Activated naive CD8-positive, alpha-beta T cell treated with anti-CD3 and anti-CD28 coated beads, Interleukin-2, amount 10 ng/mL, durations not matched to agents 7 days and 5 days (primary cell): Measurements from ENCODE around the gene DIAPH3. TPM values are rescaled to one million over a fixed set of nuclear protein-coding genes. Genes with fewer than 3 reads are reported as not detected.

ENCODE experiments used
- ATAC-seq: fragments of 150-1000 bp; cut with Tn5 transposase; one replicate; pipeline ENCODE4 v1.10.0; 2021; ENCODE audit warnings: low read depth, moderate library complexity
- POLR2A ChIA-PET: fragments of 350-600 bp; sonication (Branson Sonifier 250); formaldehyde crosslinking; loops from one replicate; lab custom pipeline; 2021; ENCODE audit warnings: antibody characterized with exemption; lab: Charles Lee
- DNase-seq: peaks from one replicate; pipeline ENCODE4 v3.0.0; 2021
- H3K27ac Mint-ChIP-seq: one replicate; pipeline ENCODE4 v1.8.0; 2022; ENCODE audit warnings: mild to moderate bottlenecking, mixed read lengths
- H3K27me3 Mint-ChIP-seq: one replicate; pipeline ENCODE4 v1.8.0; 2022; ENCODE audit warnings: mild to moderate bottlenecking, moderate library complexity, mixed read lengths
- H3K36me3 Mint-ChIP-seq: one replicate; pipeline ENCODE4 v1.8.0; 2021; ENCODE audit warnings: mild to moderate bottlenecking, mixed read lengths
- H3K4me1 Mint-ChIP-seq: one replicate; pipeline ENCODE4 v1.8.0; 2021; ENCODE audit warnings: mixed read lengths
- H3K4me3 Mint-ChIP-seq: one replicate; pipeline ENCODE4 v1.8.0; 2022; ENCODE audit warnings: mild to moderate bottlenecking, moderate library complexity, mixed read lengths
- H3K9me3 Mint-ChIP-seq: one replicate; pipeline ENCODE4 v1.8.0; 2021; ENCODE audit warnings: mixed read lengths
- total RNA-seq, 2 experiments: library from RNA; stranded (reverse); gene quantifications; one replicate each; pipeline ENCODE4 v1.2.3, GENCODE V29; 2021

Gene DIAPH3
- total RNA-seq, 2 experiments from 2014 or later: 16.2 to 18.3 TPM

- Mint-ChIP-seq H3K4me3 (no peak overlapping the region), H3K9me3 (no peaks in the 10 kb centered on the region), H3K36me3 (peaks cover 9% of the 10 kb centered on the region), H3K27ac (no peak overlapping the region), H3K27me3 (no peaks in the 10 kb centered on the region), H3K4me1 (peaks cover 13% of the 10 kb centered on the region)
- DNase-seq: no peak
- POLR2A ChIA-PET: no interaction called here
- no peak for ATAC-seq
These were observed 145.2 kb downstream of the DIAPH3 start for GRCh38 chr13:60018536-60018935.

- Mint-ChIP-seq H3K4me1 (peaks cover 16% of the 10 kb centered on the region), H3K27ac (no peak overlapping the region), H3K4me3 (no peak overlapping the region), H3K27me3 (no peaks in the 10 kb centered on the region), H3K36me3 (peaks cover 9% of the 10 kb centered on the region), H3K9me3 (no peaks in the 10 kb centered on the region)
- POLR2A ChIA-PET: no interaction called here
- ATAC-seq: no peak
- DNase-seq: no peak
These were observed 147.5 kb downstream of the DIAPH3 start for GRCh38 chr13:60016229-60016628.

- no peak for ATAC-seq
- Mint-ChIP-seq H3K9me3 (no peaks in the 10 kb centered on the region), H3K27me3 (no peaks in the 10 kb centered on the region), H3K4me3 (no peak overlapping the region), H3K36me3 (peaks cover 10% of the 10 kb centered on the region), H3K4me1 (peaks cover 5% of the 10 kb centered on the region), H3K27ac (no peak overlapping the region)
- DNase-seq: no peak
- POLR2A ChIA-PET: no interaction called here
These were observed 150.6 kb downstream of the DIAPH3 start for GRCh38 chr13:60013166-60013565.

- Mint-ChIP-seq H3K4me1 (peaks cover 5% of the 10 kb centered on the region), H3K9me3 (no peaks in the 10 kb centered on the region), H3K27me3 (no peaks in the 10 kb centered on the region), H3K27ac (no peak overlapping the region), H3K4me3 (no peak overlapping the region), H3K36me3 (peaks cover 10% of the 10 kb centered on the region)
- ATAC-seq: no peak
- no peak for DNase-seq
- POLR2A ChIA-PET: no interaction called here
These were observed 151.2 kb downstream of the DIAPH3 start for GRCh38 chr13:60012488-60012887.

GRCh38 chr13:60009300-60010253, 154.2 kb downstream of the DIAPH3 start:
- H3K36me3 Mint-ChIP-seq: peaks cover 5% of the 10 kb centered on the region
- POLR2A ChIA-PET: no interaction called here
- H3K27me3 Mint-ChIP-seq: no peaks in the 10 kb centered on the region
- no peaks in the 10 kb centered on the region for H3K9me3 Mint-ChIP-seq
- DNase-seq (no peak), ATAC-seq (no peak)
- H3K27ac Mint-ChIP-seq: no peak overlapping the region
- no peak overlapping the region for H3K4me3 Mint-ChIP-seq
- H3K4me1 Mint-ChIP-seq: peaks cover 5% of the 10 kb centered on the region

- Mint-ChIP-seq H3K4me1 (peaks cover 3% of the 10 kb centered on the region), H3K27me3 (no peaks in the 10 kb centered on the region), H3K36me3 (peaks cover 15% of the 10 kb centered on the region), H3K9me3 (no peaks in the 10 kb centered on the region), H3K27ac (no peak overlapping the region), H3K4me3 (no peak overlapping the region)
- DNase-seq (no peak), ATAC-seq (no peak)
- POLR2A ChIA-PET: no interaction called here
These were observed 161.8 kb downstream of the DIAPH3 start for GRCh38 chr13:60001889-60002288.

GRCh38 chr13:60000976-60001375, 162.8 kb downstream of the DIAPH3 start:
- DNase-seq: no peak
- H3K36me3 Mint-ChIP-seq: peaks cover 14% of the 10 kb centered on the region
- no peak overlapping the region for H3K4me3 Mint-ChIP-seq
- H3K9me3 Mint-ChIP-seq: no peaks in the 10 kb centered on the region
- POLR2A ChIA-PET: no interaction called here
- ATAC-seq: no peak
- no peak overlapping the region for H3K27ac Mint-ChIP-seq
- H3K27me3 Mint-ChIP-seq: no peaks in the 10 kb centered on the region
- H3K4me1 Mint-ChIP-seq: peaks cover 3% of the 10 kb centered on the region

GRCh38 chr13:60000081-60000480, 163.6 kb downstream of the DIAPH3 start:
- Mint-ChIP-seq H3K36me3 (peaks cover 14% of the 10 kb centered on the region), H3K27ac (no peak overlapping the region), H3K27me3 (no peaks in the 10 kb centered on the region), H3K4me3 (no peak overlapping the region), H3K9me3 (no peaks in the 10 kb centered on the region), H3K4me1 (peaks cover 3% of the 10 kb centered on the region)
- no peak for ATAC-seq
- DNase-seq: no peak
- POLR2A ChIA-PET: no interaction called here

GRCh38 chr13:59997976-59998375, 165.8 kb downstream of the DIAPH3 start:
- H3K9me3 Mint-ChIP-seq: peaks cover 2% of the 10 kb centered on the region
- H3K27ac Mint-ChIP-seq: no peak overlapping the region
- no peaks in the 10 kb centered on the region for H3K27me3 Mint-ChIP-seq
- H3K4me1 Mint-ChIP-seq: peaks cover 3% of the 10 kb centered on the region
- peaks cover 19% of the 10 kb centered on the region for H3K36me3 Mint-ChIP-seq
- POLR2A ChIA-PET: no interaction called here
- ATAC-seq (no peak), DNase-seq (no peak)
- no peak overlapping the region for H3K4me3 Mint-ChIP-seq

GRCh38 chr13:59996461-59996980, 167.2 kb downstream of the DIAPH3 start:
- no peak for ATAC-seq
- Mint-ChIP-seq H3K4me3 (no peak overlapping the region), H3K27ac (no peak overlapping the region), H3K9me3 (peaks cover 2% of the 10 kb centered on the region), H3K36me3 (peaks cover 18% of the 10 kb centered on the region), H3K4me1 (peaks cover 2% of the 10 kb centered on the region), H3K27me3 (no peaks in the 10 kb centered on the region)
- POLR2A ChIA-PET: no interaction called here
- no peak for DNase-seq

GRCh38 chr13:59991395-59991794, 172.3 kb downstream of the DIAPH3 start:
- POLR2A ChIA-PET: no interaction called here
- no peak for ATAC-seq
- H3K4me3 Mint-ChIP-seq: no peak overlapping the region
- peaks cover 23% of the 10 kb centered on the region for H3K36me3 Mint-ChIP-seq
- DNase-seq: no peak
- H3K27ac Mint-ChIP-seq: no peak overlapping the region
- no peaks in the 10 kb centered on the region for H3K4me1 Mint-ChIP-seq
- no peaks in the 10 kb centered on the region for H3K27me3 Mint-ChIP-seq
- H3K9me3 Mint-ChIP-seq: peaks cover 4% of the 10 kb centered on the region

- H3K4me3 Mint-ChIP-seq: no peak overlapping the region
- POLR2A ChIA-PET: no interaction called here
- H3K27me3 Mint-ChIP-seq: no peaks in the 10 kb centered on the region
- peaks cover 2% of the 10 kb centered on the region for H3K4me1 Mint-ChIP-seq
- H3K9me3 Mint-ChIP-seq: peaks cover under 1% of the 10 kb centered on the region
- peaks cover 11% of the 10 kb centered on the region for H3K36me3 Mint-ChIP-seq
- no peak for DNase-seq
- no peak for ATAC-seq
- H3K27ac Mint-ChIP-seq: no peak overlapping the region
These were observed 180.9 kb downstream of the DIAPH3 start for GRCh38 chr13:59982631-59983382.

GRCh38 chr13:59979589-59979988, 184.1 kb downstream of the DIAPH3 start:
- POLR2A ChIA-PET: no interaction called here
- no peak for ATAC-seq
- Mint-ChIP-seq H3K4me3 (no peak overlapping the region), H3K27me3 (no peaks in the 10 kb centered on the region), H3K9me3 (no peaks in the 10 kb centered on the region), H3K36me3 (peaks cover 10% of the 10 kb centered on the region), H3K4me1 (peaks cover 2% of the 10 kb centered on the region), H3K27ac (no peak overlapping the region)
- no peak for DNase-seq
